NK-92 (cell line): Measurements from ENCODE around the gene OTOF.

ENCODE experiments used
- DNase-seq: peaks from one replicate; lab custom pipeline; 2025; ENCODE audit not compliant: unreplicated experiment; lab: John Stamatoyannopoulos, UW

The OTOF gene

DNA sequence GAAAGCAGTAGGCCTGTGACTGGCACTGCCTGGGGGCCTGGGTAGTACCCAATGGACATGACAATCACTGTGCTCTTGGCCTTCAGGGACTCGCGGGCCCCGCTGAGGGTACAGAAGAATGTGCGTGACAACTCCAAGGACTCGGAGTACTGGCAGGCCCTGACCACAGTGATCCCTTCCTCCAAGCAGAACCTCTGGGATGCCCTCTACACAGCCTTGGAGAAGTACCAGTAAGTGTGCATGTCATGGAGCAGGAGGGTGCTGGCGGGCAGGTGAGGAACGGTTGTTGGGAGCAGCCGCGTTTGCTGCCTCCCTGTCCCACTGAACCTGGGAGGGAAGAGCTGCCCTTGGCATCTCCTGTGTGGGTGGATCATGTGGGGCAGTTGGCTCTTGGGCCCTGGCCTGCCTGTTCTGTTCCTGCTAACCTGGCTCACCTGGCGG lies 23.3 kb downstream of the OTOF start:
- DNase-seq, result no peak

DNA sequence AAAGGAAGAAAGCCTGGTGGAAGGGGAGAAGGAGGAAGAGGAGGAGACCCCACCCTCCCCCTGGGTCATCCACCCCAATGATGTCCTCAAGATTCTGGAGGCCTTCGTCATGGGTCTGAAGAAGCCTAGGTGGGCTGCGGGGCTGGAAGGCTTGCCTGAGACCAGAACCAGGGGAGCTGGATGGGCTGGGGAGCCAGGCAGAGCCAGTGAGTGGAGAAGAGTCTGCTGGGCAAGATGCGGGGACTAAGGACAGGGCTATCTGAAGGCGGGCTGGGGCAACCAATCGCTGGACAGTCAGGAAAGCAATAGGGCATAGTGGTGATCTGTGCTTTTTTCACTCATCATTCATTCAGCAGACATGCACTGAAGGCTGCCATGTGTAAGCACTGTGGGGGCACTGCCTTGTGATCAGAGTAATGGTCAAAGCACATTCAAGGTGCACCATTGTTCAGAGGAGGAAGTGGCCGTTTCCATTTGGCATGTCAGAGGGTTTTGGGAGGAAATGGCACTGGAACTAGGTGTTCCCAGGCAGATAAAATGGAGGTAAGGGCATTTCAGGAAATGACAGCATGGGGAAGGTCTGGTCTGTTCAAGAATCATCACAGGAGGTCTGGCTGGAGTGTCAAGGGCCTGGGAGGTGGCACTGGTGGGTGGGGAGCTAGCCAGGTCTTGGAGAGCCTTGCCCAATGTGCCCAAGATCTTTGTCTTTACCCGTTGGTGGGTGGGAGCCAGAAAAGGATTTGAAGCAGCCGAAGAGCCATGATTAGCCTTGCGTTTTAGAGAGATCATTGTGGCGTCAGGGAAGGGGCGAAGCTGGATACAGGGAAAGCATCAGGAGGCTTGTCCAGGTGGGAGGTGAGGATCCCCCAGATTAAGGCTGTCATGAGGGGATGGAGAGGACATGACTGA lies 24.2 kb downstream of the OTOF start:
- DNase-seq, result no peak

DNA sequence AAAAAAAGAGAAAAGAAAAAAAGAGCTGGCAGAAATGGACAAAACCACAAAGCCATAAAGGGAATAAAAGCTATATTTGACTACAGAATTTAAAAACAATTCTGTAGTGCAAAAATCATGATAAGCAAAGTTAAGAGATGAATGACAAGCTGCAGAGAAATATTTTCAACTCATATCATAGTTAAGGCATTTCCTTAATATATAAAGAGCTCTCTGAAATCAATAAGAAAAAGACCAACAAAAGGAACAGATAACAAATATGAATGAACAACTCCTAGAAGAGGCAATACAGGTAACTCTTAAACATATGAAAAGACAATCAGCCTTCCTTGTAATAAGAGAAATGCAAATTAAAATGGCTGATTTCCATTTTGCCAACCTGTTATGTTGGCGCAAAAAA lies 26.2 kb downstream of the OTOF start:
- DNase-seq, result no peak

DNA sequence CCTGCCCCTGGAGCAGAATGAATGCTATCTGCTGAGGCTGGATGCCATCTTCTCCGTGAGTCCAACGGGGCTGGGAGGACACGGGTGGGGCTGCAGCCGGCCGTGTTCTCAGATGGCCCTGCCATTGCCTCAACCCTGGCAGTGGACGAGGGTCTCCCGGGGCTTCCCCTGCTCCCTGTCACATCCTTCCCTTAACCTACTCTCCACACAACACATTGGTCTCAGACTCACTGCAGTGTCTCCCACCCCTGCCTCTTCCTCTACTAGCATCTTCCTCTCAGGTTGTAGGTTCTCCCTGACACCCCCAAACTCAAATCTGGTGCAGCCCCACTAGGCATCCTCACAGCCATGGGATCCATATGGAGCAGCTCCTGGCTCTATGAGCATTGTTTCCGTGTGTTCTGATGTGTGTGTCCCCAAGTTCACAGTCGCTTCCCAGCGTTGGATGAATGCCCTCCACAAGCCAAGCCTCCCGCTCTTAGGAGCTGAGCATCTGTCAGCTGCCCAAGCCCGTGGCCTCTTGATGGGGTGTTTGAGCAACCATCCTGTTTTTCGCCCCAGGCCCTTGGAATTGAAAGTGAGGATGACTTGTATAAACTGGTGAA lies 27.8 kb downstream of the OTOF start:
- no peak for DNase-seq

DNA sequence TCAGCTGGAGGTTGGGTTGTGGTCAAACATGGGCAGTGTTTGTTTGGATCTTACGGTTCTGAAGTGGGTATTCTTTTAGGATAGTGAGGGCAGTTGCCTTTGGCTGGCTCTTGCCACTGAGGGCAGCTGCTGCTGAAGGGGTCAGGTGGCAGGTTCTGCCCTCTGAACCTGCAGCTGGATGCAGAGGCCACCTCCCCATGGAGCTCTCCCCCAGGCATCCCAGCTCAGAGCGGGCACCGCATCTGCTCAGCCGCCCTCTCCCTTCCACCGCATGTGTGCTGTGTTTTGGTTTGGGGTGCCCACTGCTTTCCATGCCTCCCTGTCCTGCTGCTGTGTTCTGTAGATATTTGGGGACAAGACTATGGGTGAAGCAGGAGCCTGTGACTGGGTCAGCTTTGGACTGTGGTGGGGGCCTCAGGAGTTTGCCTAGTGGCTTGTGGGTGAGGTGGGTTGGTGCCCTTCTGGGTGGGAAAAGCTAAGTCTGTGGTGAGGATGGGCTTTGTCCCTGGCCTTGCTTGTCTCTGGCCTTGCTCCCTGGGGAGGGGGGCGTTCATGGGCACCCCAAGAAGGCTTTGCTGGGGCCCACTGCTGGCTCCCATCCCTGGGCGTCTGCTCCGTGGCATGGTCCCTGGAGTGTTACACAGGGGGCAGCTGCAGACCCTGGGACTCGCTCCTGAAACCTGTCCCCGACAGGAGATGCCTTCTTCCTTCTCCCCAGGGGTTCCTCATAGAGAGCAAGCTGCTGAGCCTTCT lies 28.5 kb downstream of the OTOF start:
- DNase-seq, result no peak

DNA sequence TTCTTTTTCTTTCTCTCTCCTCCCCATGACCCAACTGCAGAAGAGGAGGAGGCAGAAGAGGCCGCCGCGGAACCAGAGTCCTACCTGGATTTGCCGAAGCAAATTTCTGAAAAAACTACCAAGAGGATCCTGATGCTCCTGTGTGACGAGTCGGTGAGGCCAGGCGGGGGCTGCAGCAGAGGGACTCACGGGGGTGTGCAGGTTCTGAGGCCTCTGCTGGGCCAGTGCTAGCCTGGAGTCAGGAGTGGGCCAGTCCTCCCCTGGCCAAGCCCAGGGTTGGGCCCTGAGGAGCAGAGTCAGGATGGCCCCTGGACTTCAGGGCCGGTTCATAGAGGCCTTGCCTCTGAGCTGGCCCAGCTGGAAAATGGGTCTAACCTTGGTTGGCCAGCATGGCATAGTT lies 29.3 kb downstream of the OTOF start:
- DNase-seq, result no peak

DNA sequence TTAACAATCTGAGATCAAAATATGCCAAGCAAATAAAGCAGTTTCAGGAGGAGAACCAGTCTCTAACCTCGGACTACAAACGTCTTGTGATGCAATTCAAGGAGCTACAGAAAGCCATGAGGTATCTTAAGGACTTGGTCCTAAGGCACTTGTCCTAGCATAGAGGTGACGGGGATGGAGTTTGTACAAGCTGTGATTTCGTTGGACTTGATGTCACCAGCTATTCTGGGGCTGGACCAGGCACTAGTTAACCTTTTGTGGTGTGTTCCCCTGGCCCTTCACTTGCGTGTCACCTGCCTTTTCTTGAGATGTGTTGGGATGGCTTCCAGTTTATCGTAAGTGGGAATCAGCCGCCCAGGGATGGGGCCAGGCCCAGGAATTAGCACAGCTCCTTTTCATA lies 33.7 kb downstream of the OTOF start:
- DNase-seq, result no peak

DNA sequence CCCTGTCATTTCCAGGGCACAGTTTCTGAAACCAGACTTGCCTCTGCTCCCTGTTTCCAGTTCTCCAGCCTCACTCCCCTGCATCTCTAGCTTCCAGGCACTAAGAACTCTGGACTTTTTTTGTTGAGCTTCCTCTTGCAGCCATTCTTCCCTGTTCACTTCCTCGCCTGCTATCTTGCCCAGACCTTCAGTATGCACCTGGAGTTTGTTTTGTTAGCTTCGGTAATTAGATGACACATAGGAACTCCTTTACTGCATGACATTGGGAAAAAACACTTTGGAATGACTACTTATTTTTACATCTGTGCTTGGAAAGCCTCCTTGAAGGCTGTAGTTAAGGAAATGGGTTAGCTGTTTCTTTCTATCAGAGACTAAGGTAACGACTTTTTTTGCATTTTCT lies 35.2 kb downstream of the OTOF start:
- no peak for DNase-seq

DNA sequence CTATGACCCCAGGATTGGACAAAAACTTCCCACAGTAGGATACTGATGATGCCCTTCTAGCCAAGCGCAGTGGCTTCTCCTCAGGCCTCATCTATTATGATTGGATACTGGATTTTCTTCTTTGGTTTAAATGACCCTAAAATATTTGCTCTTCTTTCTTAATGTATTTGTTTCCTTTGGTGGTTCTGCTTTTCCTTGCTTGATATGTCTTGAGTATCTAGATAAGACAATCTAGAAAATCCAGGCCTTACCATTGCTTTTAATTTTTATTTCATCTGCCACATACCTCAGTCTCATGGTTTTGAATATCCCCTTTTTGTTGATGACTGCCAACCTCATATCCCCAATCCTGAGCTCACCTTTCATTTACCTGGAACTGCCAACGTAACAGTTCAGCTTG lies 35.6 kb downstream of the OTOF start:
- no peak for DNase-seq

DNA sequence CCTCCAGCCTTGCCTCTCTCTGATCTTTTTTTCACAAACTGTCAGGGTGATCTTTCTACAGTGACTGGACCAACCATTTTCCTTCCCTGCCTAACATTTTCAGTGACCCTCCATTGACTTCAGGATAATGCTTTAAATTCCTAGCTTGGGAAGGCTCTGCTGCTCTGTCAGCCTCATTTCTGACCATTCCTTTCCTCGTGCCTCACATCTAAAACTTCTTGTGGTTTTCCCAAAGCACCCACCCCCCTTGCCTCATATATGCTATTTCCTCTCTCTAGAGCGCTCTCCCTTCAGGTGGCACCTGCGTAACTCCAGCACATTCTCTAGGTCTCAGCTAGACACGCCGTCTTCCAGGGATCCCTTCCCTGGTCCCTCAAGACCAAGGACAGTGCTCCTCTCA lies 39.0 kb downstream of the OTOF start:
- no peak for DNase-seq

DNA sequence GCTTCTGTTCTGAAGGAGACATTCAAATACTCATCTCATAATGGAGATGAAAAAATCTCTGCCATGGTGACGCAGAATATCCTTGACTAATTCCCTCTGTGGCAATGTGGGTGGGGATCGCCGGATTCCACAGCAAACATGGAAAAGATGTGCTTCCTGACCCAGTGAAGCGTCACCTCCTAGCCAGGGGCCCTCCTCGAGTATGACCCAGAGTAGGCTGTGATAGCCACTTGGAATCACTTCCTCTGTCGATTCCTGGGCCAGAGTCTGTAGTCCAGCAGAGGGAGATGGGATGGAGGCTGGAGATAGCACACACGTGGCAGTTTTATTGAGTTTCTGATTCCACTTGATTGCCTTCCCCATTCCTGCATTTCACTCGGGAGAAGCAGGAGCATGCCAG lies 39.4 kb downstream of the OTOF start:
- DNase-seq, result no peak

DNA sequence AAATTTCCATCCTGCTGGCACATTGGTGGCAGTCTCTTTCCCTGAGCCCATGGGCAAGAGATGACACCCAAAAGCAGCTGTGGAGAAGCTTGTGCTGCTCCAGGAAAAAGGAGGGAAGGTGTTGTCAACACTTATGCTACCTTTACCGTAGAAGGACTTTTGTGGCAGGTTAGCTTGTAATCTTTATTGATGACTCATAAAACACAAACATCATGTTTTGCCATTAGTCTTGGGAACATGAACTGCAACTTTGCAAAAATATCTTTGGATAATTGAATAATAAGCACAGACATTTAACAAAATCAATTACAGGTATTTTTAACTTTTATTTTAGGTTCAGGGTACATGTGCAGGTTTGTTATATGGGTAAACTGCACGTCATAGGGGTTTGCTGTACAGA lies 42.8 kb downstream of the OTOF start:
- no peak for DNase-seq

DNA sequence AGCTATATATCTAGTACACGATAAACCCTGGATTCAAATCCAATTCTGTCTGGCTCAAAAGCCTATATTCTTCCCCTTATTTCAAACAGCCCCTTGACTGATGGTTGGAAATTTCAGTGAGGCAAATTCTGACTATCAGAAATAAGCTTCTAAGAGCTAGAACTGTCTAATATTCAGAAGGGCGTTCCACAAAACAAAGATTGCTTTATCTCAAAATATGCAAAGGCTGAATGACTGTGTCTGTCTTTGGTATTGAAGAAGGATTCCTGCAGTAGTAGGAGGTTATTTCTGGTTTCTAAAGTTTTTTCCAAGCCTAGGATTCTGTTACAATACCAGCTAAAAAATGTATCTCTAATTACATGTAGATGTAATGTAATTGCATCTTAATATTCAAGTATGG lies 45.1 kb downstream of the OTOF start:
- no peak for DNase-seq

DNA sequence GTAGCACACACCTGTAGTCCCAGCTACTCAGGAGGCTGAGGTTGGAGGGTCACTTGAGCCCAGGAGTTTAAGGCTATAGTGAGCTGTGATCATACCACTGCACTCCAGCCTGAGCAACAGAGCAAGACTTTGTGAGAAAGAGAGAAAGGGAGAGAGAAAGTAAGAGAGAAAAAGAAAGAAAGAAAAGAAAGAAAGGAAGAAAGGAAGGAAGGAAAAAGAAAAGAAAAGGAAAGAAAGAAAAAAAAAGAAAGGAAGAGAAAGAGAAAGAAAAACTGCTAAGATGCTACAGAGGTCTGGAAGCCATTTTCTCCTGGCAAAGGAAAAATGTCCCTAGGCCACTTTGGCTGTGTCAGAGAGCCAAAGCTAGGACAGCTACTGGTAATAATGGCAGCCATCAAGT lies 45.6 kb downstream of the OTOF start:
- no peak for DNase-seq

DNA sequence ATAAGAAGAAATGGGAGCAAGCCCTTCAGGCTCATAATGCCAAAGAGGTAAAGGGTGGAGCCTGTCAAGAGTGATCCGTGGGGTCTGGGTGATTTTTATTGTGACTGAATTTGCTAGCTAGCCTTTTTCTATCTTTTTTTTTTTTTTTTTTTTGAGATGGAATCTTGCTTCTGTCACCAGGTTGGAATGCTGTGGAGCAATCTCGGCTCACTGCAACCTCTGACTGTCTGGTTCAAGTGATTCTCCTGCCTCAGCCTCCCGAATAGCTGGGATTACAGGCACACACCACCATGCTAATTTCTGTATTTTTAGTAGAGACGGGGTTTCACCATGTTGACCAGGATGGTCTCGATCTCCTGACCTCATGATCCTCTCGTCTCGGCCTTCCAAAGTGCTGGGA lies 47.1 kb downstream of the OTOF start:
- DNase-seq, result no peak

DNA sequence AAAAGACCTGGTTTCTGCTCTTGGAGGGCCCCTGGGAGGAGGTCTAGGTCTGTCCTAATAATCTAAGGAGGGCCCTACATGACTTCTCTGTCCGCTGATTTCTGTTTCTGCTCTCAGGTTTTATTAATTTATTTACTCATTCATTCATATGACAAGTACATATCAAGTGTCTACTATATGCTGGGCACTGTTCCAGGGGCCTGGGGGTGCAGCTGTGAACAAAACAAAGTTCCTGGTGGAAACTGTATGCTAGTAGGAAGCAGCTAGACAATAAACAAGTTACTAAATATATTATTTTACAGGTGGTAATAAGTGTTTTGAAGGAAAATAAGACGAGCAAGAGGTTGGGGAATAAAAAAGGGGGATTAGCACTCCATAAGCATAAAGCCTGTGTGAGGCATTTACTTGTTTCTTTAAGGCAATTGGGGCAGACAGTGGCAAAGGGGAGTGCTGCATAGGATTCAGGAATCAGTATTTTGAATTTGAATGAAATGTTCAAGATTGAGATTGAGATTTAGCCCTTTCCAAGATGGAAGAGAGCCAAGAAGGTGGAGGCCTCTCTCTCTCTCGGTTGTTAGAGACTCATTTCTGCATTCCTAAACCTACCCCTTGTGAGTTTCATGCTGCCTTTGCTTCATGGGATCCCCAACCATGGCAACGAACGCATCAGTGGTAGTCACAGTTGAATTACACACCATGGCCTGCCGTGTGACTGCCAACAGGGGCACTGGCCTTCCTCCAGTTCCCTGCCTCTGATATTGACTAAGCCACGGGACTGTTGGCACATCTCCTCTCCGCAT lies 47.9 kb downstream of the OTOF start:
- no peak for DNase-seq

DNA sequence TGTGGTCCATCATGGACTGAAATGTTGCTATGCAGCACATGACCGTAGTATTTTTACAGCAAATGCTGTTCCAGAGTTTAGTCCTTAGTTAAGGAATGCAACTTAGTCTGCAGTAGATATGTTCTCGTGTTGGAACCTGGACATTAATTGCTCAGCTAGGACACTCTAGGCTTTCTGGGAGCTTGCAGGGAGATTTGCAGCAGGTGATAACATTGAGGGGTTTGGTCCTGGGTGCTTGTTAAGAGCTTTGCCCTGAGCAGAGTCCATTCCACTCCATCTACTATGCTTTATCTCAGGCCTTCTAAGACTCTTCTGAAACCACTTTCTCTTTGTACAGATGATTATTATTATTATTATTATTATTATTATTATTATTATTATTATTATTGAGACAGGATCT lies 49.1 kb downstream of the OTOF start:
- no peak for DNase-seq

DNA sequence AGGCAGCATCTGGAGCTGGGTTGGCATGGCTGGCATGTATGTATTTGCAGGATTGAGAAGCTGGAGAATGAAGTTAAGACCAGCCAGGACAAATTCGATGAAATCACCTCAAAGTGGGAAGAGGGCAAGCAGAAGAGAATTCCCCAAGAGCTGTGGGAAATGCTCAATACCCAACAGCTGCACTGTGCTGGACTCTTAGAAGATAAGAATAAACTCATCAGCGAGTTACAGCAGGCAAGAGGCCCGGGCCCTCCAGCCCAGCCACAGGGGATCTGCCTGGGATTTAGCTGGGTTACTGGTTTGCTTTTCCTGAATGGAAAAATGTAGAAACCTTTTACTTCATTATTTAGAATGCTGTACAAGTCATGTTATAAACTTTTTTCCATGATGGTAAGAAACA lies 53.7 kb downstream of the OTOF start:
- DNase-seq, result no peak

DNA sequence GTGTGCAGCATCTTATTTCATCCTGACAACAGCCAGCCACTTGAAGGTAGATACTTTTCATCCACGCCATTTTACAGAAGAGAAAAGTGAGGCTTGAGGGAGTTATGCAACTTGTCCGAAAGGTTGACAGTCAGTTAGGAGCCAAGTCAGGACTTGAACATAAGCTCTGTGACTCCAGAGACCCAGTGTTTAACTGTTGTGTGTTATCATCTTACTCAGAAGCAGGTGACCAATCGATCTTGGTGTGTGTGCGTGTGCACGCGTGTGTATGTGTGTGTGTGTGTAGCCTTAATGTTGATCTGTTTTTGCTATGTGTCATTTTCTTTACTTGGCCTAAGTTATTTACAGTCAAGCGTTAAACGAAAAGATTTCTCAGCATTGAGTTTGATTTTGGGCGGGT lies 54.2 kb downstream of the OTOF start:
- no peak for DNase-seq

DNA sequence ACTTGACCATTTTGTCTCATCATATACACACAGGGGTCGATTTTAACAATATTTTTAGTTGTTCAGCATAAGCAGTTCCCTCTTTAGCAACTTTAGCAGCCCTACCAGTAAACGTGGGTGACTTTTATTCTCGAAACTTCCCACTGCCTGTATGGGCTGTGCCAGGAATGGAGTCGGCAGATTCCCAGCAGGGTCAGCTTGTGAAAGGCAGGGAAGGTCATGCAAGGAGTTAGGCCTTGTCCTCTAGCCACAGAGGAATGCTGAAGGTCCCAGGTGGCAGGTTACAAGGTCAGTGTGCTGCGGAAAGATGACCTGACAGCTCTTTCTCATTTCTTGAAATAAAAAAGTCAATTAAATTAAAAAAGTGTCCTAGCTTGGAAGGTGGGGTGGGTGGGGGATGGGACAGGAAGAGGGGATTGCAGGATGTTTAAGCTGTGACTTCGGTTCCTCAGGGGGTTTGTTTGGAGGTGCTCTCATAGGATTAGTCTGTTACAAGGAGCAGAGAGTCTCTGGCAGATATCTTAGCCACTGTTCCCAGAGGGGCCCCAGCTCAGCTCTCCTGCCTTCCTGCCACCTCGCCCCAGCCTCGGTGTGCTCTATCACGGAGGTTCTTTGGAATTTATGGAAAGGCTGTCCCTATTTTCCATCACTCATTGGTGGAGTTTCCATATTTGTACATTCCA lies 54.8 kb downstream of the OTOF start:
- no peak for DNase-seq

DNA sequence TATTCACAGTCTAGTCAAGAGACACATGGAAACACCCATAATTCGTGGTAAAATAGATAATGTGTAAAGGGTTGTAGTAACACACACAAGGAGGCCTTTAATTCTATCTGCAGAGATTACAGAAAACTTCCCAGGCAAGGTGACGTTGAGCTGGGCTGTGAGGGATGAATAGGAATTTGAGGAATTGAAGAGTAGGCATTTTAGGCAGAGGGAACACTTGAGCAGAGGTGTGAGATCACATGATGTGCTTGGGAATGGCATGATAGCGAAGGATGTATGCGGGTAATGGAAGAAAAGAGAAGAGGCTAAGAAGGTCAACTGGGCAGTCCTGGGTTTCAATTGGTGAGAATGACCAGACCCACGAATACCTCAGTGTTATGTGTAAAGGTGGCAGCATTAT lies 56.0 kb downstream of the OTOF start:
- DNase-seq, result no peak
